Panc1 (cell line): ENCODE data around the gene ANGPTL7. TPM values are rescaled to one million over a fixed set of nuclear protein-coding genes. Genes with fewer than 3 reads are reported as not detected.

Source experiments
- ATAC-seq: fragments of 200-7000 bp; cut with Tn5 transposase; 2 replicates; pipeline ENCODE4 v1.9.1; 2020; ENCODE audit warnings: mild to moderate bottlenecking, moderate library complexity
- BruUV-seq: library from RNA; stranded (reverse); fragments of 400-500 nt; replicated peaks from 2 replicates; lab custom pipeline; 2021; lab: Mats Ljungman, UMichigan
- CTCF ChIA-PET: fragments of 300-600 bp; sonication (Branson Sonifier 250); formaldehyde crosslinking; loops from one replicate; lab custom pipeline; 2022; ENCODE audit warnings: antibody characterized with exemption; lab: Charles Lee
- POLR2A ChIA-PET: fragments of 300-600 bp; sonication (Branson Sonifier 250); formaldehyde crosslinking; loops from one replicate; lab custom pipeline; 2022; ENCODE audit warnings: antibody characterized with exemption; lab: Charles Lee
- DNase-seq: peaks from one replicate; pipeline ENCODE4 v3.0.0-alpha.2; 2010; ENCODE audit warnings: low read depth, low spot score
- H3K27ac ChIP-seq: 2 replicates; pipeline ENCODE4 v1.5.1; 2011; ENCODE audit warnings: mild to moderate bottlenecking, low read length, inconsistent platforms
- H3K27me3 ChIP-seq: fragments of 200-500 bp; sonication (Bioruptor generic); 2 replicates; pipeline ENCODE4 v1.6.0; 2014; ENCODE audit warnings: low read length, inconsistent platforms; ENCODE audit not compliant: control insufficient read depth, insufficient read depth
- H3K36me3 ChIP-seq: fragments of 200-500 bp; sonication (Bioruptor generic); 2 replicates; pipeline ENCODE4 v1.5.1; 2014; ENCODE audit warnings: inconsistent platforms, mild to moderate bottlenecking, low read length, moderate library complexity; ENCODE audit not compliant: control insufficient read depth, insufficient read depth
- H3K4me1 ChIP-seq: 2 replicates; pipeline ENCODE4 v1.5.1; 2011; ENCODE audit warnings: inconsistent platforms, mild to moderate bottlenecking, low read length, moderate library complexity; ENCODE audit not compliant: control insufficient read depth, insufficient read depth
- H3K4me3 ChIP-seq, 2 experiments: 2 replicates each; pipeline ENCODE4 v1.5.1; 2011 to 2012; ENCODE audit warnings: low read depth in 2 of 2, low read length in 2 of 2, mild to moderate bottlenecking in 2 of 2, inconsistent platforms in 1 of 2, moderate library complexity in 1 of 2
- H3K9me3 ChIP-seq: fragments of 200-500 bp; sonication (Bioruptor generic); 2 replicates; pipeline ENCODE4 v1.5.1; 2014; ENCODE audit warnings: low read depth, mild to moderate bottlenecking, inconsistent platforms, low read length, moderate library complexity; ENCODE audit not compliant: control insufficient read depth, insufficient read depth
- POLR2AphosphoS5 ChIP-seq: IDR thresholded peaks from 2 replicates; pipeline ENCODE4 v1.6.1; 2012; ENCODE audit warnings: mild to moderate bottlenecking, low read depth, low read length, moderate library complexity
- SIN3A ChIP-seq: IDR thresholded peaks from 2 replicates; pipeline ENCODE4 v1.6.1; 2012; ENCODE audit warnings: low read depth, mild to moderate bottlenecking, low read length, moderate library complexity, borderline replicate concordance; ENCODE audit not compliant: insufficient read depth
- TCF7L2 ChIP-seq: IDR thresholded peaks from 2 replicates; pipeline ENCODE4 v1.6.1; 2011; ENCODE audit warnings: mild to moderate bottlenecking, low read depth, low read length, inconsistent platforms
- in situ Hi-C: cut with HindIII; loops from 2 replicates; pipeline ENCODE4 v1.10.0; 2016; ENCODE audit warnings: low sequenced_read_pairs, low pct_unique_long_range_greater_than_20kb
- intact Hi-C: fragments of 100-400 bp; cut with micrococcal nuclease; formaldehyde crosslinking; loops from one replicate; pipeline ENCODE4 v1.10.0; 2022; ENCODE audit not compliant: unreplicated experiment
- total RNA-seq: library from RNA; stranded (reverse); gene quantifications from one replicate; pipeline ENCODE4 v1.2.1, GENCODE V29; 2021; ENCODE audit not compliant: unreplicated experiment
- TF ChIP-seq, protein P1 (sequence below), 2 experiments: IDR thresholded peaks; 2 replicates each; pipeline ENCODE4 v1.6.1; 2011 to 2012; ENCODE audit warnings: low read depth in 2 of 2, control low read depth in 1 of 2, low read length in 1 of 2, mild to moderate bottlenecking in 1 of 2, moderate library complexity in 1 of 2; ENCODE audit not compliant: insufficient read depth in 1 of 2
- TF ChIP-seq, protein P2 (sequence below): fragments of 450-650 bp; IDR thresholded peaks from 2 replicates; pipeline ENCODE4 v1.5.1; 2017; ENCODE audit warnings: mild to moderate bottlenecking

The ANGPTL7 gene
- total RNA-seq, 1 experiment from 2014 or later = not detected

DNA sequence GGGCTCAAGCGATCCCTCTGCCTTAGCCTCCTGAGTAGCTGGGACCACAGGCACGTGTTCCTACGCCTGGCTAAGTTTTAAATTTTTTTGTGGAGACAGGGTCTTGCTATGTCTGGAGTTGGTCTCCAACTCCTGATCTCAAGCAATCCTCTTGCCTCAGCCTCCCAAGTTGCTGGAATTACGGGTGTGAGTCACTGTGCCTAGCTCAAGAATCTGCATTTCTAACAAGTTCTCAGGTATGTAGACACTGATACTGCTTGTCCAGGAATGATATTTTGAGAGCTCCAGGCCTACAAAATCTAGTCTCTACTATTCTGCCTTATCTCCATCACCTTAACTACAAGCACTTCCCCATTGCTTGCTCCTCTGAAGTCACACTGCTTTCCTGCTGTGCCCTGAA lies 22.3 kb downstream of the ANGPTL7 start:
- H3K27me3 ChIP-seq = no peaks in the 10 kb centered on the region

DNA sequence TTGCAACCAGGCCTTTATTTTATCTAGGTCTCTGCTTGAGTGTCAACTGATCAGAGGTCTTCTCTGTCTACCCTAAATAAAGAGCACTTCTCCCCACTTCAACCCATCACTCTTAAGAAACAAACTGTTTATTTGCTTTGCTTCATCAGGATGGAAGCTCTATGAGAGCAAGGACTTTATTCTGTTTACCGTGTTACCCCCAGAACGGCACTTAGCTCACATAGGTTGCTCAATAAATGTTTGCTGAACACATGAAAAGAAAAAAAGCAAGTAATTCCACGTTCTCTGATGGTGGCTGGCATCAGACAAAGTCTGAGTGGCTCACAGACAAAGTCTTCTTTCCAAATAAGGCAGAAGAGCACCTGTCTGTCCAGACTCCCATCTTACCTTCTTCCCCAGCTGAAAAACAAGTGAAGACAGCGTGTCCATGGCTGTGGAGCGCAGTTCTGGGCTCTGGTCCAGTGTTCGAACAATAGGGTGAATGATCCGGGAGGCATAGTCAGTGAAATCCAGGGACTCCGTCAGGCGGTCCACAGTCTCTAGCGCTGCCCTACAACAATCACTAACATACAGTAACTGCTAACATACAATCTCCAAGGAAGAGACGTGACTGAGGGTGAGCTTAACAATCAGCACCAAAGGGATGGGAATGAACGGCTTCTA lies 22.9 kb downstream of the ANGPTL7 start:
- Histone ChIP-seq H3K9me3 (no peaks in the 10 kb centered on the region), H3K36me3 (peaks cover 30% of the 10 kb centered on the region), H3K4me3 (no peak overlapping the region), H3K4me1 (no peaks in the 10 kb centered on the region), H3K27ac (no peak overlapping the region), H3K27me3 (no peaks in the 10 kb centered on the region)
- POLR2A ChIA-PET = no interaction called here
- CTCF ChIA-PET = interaction anchor here (0.6 kb wide), 1 partner anchor 29 kb away, joined by 3 read pairs; no protein-coding TSS in a partner anchor
- no peak for ATAC-seq
- TF ChIP-seq, protein P1, sequence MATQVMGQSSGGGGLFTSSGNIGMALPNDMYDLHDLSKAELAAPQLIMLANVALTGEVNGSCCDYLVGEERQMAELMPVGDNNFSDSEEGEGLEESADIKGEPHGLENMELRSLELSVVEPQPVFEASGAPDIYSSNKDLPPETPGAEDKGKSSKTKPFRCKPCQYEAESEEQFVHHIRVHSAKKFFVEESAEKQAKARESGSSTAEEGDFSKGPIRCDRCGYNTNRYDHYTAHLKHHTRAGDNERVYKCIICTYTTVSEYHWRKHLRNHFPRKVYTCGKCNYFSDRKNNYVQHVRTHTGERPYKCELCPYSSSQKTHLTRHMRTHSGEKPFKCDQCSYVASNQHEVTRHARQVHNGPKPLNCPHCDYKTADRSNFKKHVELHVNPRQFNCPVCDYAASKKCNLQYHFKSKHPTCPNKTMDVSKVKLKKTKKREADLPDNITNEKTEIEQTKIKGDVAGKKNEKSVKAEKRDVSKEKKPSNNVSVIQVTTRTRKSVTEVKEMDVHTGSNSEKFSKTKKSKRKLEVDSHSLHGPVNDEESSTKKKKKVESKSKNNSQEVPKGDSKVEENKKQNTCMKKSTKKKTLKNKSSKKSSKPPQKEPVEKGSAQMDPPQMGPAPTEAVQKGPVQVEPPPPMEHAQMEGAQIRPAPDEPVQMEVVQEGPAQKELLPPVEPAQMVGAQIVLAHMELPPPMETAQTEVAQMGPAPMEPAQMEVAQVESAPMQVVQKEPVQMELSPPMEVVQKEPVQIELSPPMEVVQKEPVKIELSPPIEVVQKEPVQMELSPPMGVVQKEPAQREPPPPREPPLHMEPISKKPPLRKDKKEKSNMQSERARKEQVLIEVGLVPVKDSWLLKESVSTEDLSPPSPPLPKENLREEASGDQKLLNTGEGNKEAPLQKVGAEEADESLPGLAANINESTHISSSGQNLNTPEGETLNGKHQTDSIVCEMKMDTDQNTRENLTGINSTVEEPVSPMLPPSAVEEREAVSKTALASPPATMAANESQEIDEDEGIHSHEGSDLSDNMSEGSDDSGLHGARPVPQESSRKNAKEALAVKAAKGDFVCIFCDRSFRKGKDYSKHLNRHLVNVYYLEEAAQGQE (IDR thresholded peaks at IDR 0.05; ENCODE audit: insufficient read depth in 1 of 2, low read depth in 2 of 2, low read length in 1 of 2) = no peak
- TF ChIP-seq POLR2AphosphoS5 = no peak
- DNase-seq = no peak
- no TSS peak for BruUV-seq
- in situ Hi-C loops (no loop called here), intact Hi-C loops (no loop called here)

More for the DNA sequence above, 22.3 kb downstream of the ANGPTL7 start:
- BruUV-seq = no TSS peak
- ChIA-PET CTCF (interaction anchor here (0.6 kb wide), 1 partner anchor 30 kb away, joined by 3 read pairs; no protein-coding TSS in a partner anchor), POLR2A (no interaction called here)
- peaks cover 30% of the 10 kb centered on the region for H3K36me3 ChIP-seq
- DNase-seq (no peak), ATAC-seq (no peak)
- H3K4me1 ChIP-seq = no peaks in the 10 kb centered on the region
- H3K9me3 ChIP-seq = no peaks in the 10 kb centered on the region
- intact Hi-C loops = no loop called here
- in situ Hi-C loops = no loop called here
- TF ChIP-seq, protein P2, sequence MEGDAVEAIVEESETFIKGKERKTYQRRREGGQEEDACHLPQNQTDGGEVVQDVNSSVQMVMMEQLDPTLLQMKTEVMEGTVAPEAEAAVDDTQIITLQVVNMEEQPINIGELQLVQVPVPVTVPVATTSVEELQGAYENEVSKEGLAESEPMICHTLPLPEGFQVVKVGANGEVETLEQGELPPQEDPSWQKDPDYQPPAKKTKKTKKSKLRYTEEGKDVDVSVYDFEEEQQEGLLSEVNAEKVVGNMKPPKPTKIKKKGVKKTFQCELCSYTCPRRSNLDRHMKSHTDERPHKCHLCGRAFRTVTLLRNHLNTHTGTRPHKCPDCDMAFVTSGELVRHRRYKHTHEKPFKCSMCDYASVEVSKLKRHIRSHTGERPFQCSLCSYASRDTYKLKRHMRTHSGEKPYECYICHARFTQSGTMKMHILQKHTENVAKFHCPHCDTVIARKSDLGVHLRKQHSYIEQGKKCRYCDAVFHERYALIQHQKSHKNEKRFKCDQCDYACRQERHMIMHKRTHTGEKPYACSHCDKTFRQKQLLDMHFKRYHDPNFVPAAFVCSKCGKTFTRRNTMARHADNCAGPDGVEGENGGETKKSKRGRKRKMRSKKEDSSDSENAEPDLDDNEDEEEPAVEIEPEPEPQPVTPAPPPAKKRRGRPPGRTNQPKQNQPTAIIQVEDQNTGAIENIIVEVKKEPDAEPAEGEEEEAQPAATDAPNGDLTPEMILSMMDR = no peak
- no peak for TF ChIP-seq SIN3A
- TF ChIP-seq POLR2AphosphoS5 = no peak
- TF ChIP-seq, protein P1 (IDR thresholded peaks at IDR 0.05; ENCODE audit: insufficient read depth in 1 of 2, low read depth in 2 of 2, low read length in 1 of 2) = no peak
- no peak for TF ChIP-seq TCF7L2
- H3K4me3 ChIP-seq = no peak overlapping the region
- H3K27ac ChIP-seq = no peak overlapping the region
